Stimulated activated CD4-positive, alpha-beta T cell treated with anti-CD3 and anti-CD28 coated beads, Interleukin-12 subunit alpha, Interleukin-12 subunit beta, amount 100 ng/mL, for 24 hours (primary cell): ENCODE data around the gene TRUB2.
A peak's percentile ranks its signal among the peaks of the same experiment; 100 is the strongest.
"Not testable (repeated sequence)": the region's sequence is repeated elsewhere in the genome, so short reads cannot be mapped to it uniquely, and the experiment has no call there.

Source experiments
- DNase-seq, 2 experiments: peaks; one replicate each; pipeline ENCODE4 v3.0.0-alpha.2; 2020; ENCODE audit warnings: low read depth in 2 of 2

Gene TRUB2

GRCh38 chr9:128298535-128299482, 23.4 kb downstream of the TRUB2 start:
- DNase-seq: no peak

GRCh38 chr9:128297221-128297773, 24.9 kb downstream of the TRUB2 start:
- DNase-seq: no peak

GRCh38 chr9:128296340-128297220, 25.7 kb downstream of the TRUB2 start:
- DNase-seq: no peak

- DNase-seq: no peak
These were observed 28.1 kb downstream of the TRUB2 start for GRCh38 chr9:128294142-128294541.

GRCh38 chr9:128293091-128293490, 29.2 kb downstream of the TRUB2 start:
- no peak for DNase-seq

GRCh38 chr9:128292009-128292408, 30.2 kb downstream of the TRUB2 start:
- DNase-seq: no peak

- no peak for DNase-seq
These were observed 33.8 kb downstream of the TRUB2 start for GRCh38 chr9:128288273-128289004.

- no peak for DNase-seq
These were observed 35.8 kb downstream of the TRUB2 start for GRCh38 chr9:128286440-128286839.

GRCh38 chr9:128285033-128285784, 37.0 kb downstream of the TRUB2 start:
- no peak for DNase-seq

GRCh38 chr9:128282500-128282899, 39.7 kb downstream of the TRUB2 start:
- DNase-seq: no peak

GRCh38 chr9:128280084-128280622, 42.1 kb downstream of the TRUB2 start:
- no peak for DNase-seq

GRCh38 chr9:128279088-128280073, 42.9 kb downstream of the TRUB2 start:
- DNase-seq: not testable (repeated sequence)

- DNase-seq: no peak
These were observed 45.5 kb downstream of the TRUB2 start for GRCh38 chr9:128276574-128277270.

- DNase-seq: peak; percentile 100
These were observed 46.2 kb downstream of the TRUB2 start, which contains the start of gene SWI5 for GRCh38 chr9:128276008-128276573. Gene SWI5 (plus strand): TSS chr9:128276276.

GRCh38 chr9:128275198-128276007, 46.8 kb downstream of the TRUB2 start, which contains the start of gene GOLGA2:
Gene GOLGA2 (minus strand): TSS chr9:128276007. CDS start chr9:128275976, 31 bp downstream.
- DNase-seq: no peak

GRCh38 chr9:128274245-128274644, 48.0 kb downstream of the TRUB2 start:
- no peak for DNase-seq

GRCh38 chr9:128271512-128271911, 50.7 kb downstream of the TRUB2 start:
- DNase-seq: no peak
